Measurements from ENCODE around the gene CHMP2B. TPM values are rescaled to one million over a fixed set of nuclear protein-coding genes. Genes with fewer than 3 reads are reported as not detected.

Gene CHMP2B
- total RNA-seq (2014; rRNA removed; shearing (Covaris generic); ENCODE audit: low replicate concordance), result 19.3 and 24.4 TPM in 2 replicates

GRCh38 chr3:87227104-87227834 is at the start of gene CHMP2B:
CHMP2B (plus strand) TSS chr3:87227309; CDS start chr3:87227523, 214 bp downstream.
- peak; percentile 80 for DNase-seq (ENCODE audit: low read depth)
- in situ Hi-C loops (cut with HindIII; ENCODE audit: low pct_unique_long_range_greater_than_20kb, low sequenced_read_pairs), result no loop called here

GRCh38 chr3:87179642-87180041 is 47.5 kb upstream of the CHMP2B start:
- no peak for DNase-seq (ENCODE audit: low read depth)
- in situ Hi-C loops (cut with HindIII; ENCODE audit: low pct_unique_long_range_greater_than_20kb, low sequenced_read_pairs), result no loop called here

- in situ Hi-C loops (cut with HindIII; ENCODE audit: low pct_unique_long_range_greater_than_20kb, low sequenced_read_pairs), result no loop called here
- no peak for DNase-seq (ENCODE audit: low read depth)
Observed at GRCh38 chr3:87181551-87181950, 45.6 kb upstream of the CHMP2B start.

- in situ Hi-C loops (cut with HindIII; ENCODE audit: low pct_unique_long_range_greater_than_20kb, low sequenced_read_pairs), result no loop called here
- no peak for DNase-seq (ENCODE audit: low read depth)
Observed at GRCh38 chr3:87182023-87182422, 45.1 kb upstream of the CHMP2B start.

GRCh38 chr3:87186608-87187159 is 40.4 kb upstream of the CHMP2B start:
- in situ Hi-C loops (cut with HindIII; ENCODE audit: low pct_unique_long_range_greater_than_20kb, low sequenced_read_pairs), result no loop called here
- DNase-seq (ENCODE audit: low read depth), result no peak

- DNase-seq (ENCODE audit: low read depth), result no peak
- in situ Hi-C loops (cut with HindIII; ENCODE audit: low pct_unique_long_range_greater_than_20kb, low sequenced_read_pairs), result no loop called here
Observed at GRCh38 chr3:87191175-87191574, 35.9 kb upstream of the CHMP2B start.

GRCh38 chr3:87191641-87192040 is 35.5 kb upstream of the CHMP2B start:
- DNase-seq (ENCODE audit: low read depth), result no peak
- in situ Hi-C loops (cut with HindIII; ENCODE audit: low pct_unique_long_range_greater_than_20kb, low sequenced_read_pairs), result no loop called here

GRCh38 chr3:87196879-87197278 is 30.2 kb upstream of the CHMP2B start:
- DNase-seq (ENCODE audit: low read depth), result no peak
- in situ Hi-C loops (cut with HindIII; ENCODE audit: low pct_unique_long_range_greater_than_20kb, low sequenced_read_pairs), result no loop called here

GRCh38 chr3:87197531-87197930 is 29.6 kb upstream of the CHMP2B start:
- in situ Hi-C loops (cut with HindIII; ENCODE audit: low pct_unique_long_range_greater_than_20kb, low sequenced_read_pairs), result no loop called here

GRCh38 chr3:87198774-87199173 is 28.3 kb upstream of the CHMP2B start:
- in situ Hi-C loops (cut with HindIII; ENCODE audit: low pct_unique_long_range_greater_than_20kb, low sequenced_read_pairs), result no loop called here
- no peak for DNase-seq (ENCODE audit: low read depth)

More at GRCh38 chr3:87197531-87197930, 29.6 kb upstream of the CHMP2B start:
- no peak for DNase-seq (ENCODE audit: low read depth)

- DNase-seq (ENCODE audit: low read depth), result no peak
- in situ Hi-C loops (cut with HindIII; ENCODE audit: low pct_unique_long_range_greater_than_20kb, low sequenced_read_pairs), result no loop called here
Observed at GRCh38 chr3:87199628-87200027, 27.5 kb upstream of the CHMP2B start.

- no peak for DNase-seq (ENCODE audit: low read depth)
- in situ Hi-C loops (cut with HindIII; ENCODE audit: low pct_unique_long_range_greater_than_20kb, low sequenced_read_pairs), result no loop called here
Observed at GRCh38 chr3:87200060-87200647, 27.0 kb upstream of the CHMP2B start.

- in situ Hi-C loops (cut with HindIII; ENCODE audit: low pct_unique_long_range_greater_than_20kb, low sequenced_read_pairs), result no loop called here
- DNase-seq (ENCODE audit: low read depth), result no peak
Observed at GRCh38 chr3:87201727-87202126, 25.4 kb upstream of the CHMP2B start.

- no peak for DNase-seq (ENCODE audit: low read depth)
- in situ Hi-C loops (cut with HindIII; ENCODE audit: low pct_unique_long_range_greater_than_20kb, low sequenced_read_pairs), result no loop called here
Observed at GRCh38 chr3:87203809-87204208, 23.3 kb upstream of the CHMP2B start.

GRCh38 chr3:87206070-87206469 is 21.0 kb upstream of the CHMP2B start:
- DNase-seq (ENCODE audit: low read depth), result peak; percentile 67

GRCh38 chr3:87206635-87207034 is 20.5 kb upstream of the CHMP2B start:
- no peak for DNase-seq (ENCODE audit: low read depth)
- in situ Hi-C loops (cut with HindIII; ENCODE audit: low pct_unique_long_range_greater_than_20kb, low sequenced_read_pairs), result no loop called here

More at GRCh38 chr3:87206070-87206469, 21.0 kb upstream of the CHMP2B start:
- in situ Hi-C loops (cut with HindIII; ENCODE audit: low pct_unique_long_range_greater_than_20kb, low sequenced_read_pairs), result no loop called here

- in situ Hi-C loops (cut with HindIII; ENCODE audit: low pct_unique_long_range_greater_than_20kb, low sequenced_read_pairs), result no loop called here
- no peak for DNase-seq (ENCODE audit: low read depth)
Observed at GRCh38 chr3:87207460-87207859, 19.6 kb upstream of the CHMP2B start.

GRCh38 chr3:87209111-87209510 is 18.0 kb upstream of the CHMP2B start:
- in situ Hi-C loops (cut with HindIII; ENCODE audit: low pct_unique_long_range_greater_than_20kb, low sequenced_read_pairs), result no loop called here
- no peak for DNase-seq (ENCODE audit: low read depth)

GRCh38 chr3:87218560-87218959 is 8.5 kb upstream of the CHMP2B start:
- in situ Hi-C loops (cut with HindIII; ENCODE audit: low pct_unique_long_range_greater_than_20kb, low sequenced_read_pairs), result no loop called here
- no peak for DNase-seq (ENCODE audit: low read depth)
